Left forelimb (tissue), 1 donor: ENCODE measurements around the gene POLR3K.
"Not testable (repeated sequence)": the region's sequence is repeated elsewhere in the genome, so short reads cannot be mapped to it uniquely, and the experiment has no call there.

Experiments
- DNase-seq: peaks from one replicate; pipeline ENCODE4 v3.0.0-alpha.2; 2018; ENCODE audit warnings: low spot score

POLR3K gene

GRCh38 chr16:42691-43090, 10.7 kb downstream of the POLR3K start:
- no peak for DNase-seq

GRCh38 chr16:42069-42457, 11.3 kb downstream of the POLR3K start:
- no peak for DNase-seq

DNA sequence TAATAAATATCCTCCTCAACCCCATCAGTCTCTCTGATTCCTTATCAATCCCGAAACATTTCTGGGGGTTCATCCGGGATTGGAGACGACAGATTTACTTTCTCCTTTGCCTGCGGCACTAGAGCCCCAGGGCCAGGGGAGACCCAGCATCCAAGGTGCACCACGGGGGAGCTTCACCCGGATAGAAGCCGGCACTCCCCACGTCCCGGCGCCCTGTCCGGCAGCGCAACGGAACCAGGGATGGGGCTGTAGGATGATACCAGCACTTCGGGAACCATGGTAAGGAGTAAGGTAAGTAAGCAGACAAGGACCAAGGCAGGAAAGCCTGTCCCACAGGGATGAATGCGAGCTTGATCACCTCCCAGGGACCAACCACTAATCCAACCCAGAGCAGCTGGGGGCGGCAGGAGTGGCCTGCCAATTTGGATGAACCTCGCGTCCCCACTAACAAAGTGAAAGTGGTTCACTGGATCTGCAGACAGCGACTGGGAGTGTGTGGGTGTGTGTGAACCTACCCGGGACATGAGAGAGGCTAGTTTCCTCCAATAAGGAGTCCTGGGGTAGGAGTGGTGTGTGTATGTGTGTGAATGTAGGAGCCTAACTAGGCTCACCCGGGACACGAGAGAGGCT, 11.9 kb downstream of the POLR3K start:
- DNase-seq: no peak

GRCh38 chr16:38941-39892, 14.2 kb downstream of the POLR3K start:
- no peak for DNase-seq

DNA sequence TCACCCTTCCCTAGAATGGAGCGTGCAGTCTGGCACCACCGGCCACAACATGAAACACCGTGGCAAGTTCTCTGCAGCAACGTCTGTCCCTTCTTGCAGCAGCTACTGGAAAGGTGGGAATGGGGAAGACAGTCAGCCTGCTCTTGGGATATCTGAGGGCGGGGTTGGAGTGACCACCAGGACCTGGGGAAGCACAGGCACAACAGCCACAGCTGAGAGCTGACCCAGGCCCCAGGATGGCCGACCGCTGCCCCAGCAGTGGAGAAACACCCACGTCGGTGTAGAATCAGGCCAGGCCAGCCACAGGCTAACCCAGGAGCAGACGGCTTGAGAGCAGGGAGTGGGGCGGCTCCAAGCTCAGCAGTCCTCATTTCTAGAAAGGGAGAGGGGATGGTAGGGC, 15.2 kb downstream of the POLR3K start:
- DNase-seq: not testable (repeated sequence)

GRCh38 chr16:37511-37910, 15.9 kb downstream of the POLR3K start:
- DNase-seq: peak; percentile 37

- DNase-seq: peak; percentile 46
Measured at GRCh38 chr16:36336-36984, 16.9 kb downstream of the POLR3K start.

DNA sequence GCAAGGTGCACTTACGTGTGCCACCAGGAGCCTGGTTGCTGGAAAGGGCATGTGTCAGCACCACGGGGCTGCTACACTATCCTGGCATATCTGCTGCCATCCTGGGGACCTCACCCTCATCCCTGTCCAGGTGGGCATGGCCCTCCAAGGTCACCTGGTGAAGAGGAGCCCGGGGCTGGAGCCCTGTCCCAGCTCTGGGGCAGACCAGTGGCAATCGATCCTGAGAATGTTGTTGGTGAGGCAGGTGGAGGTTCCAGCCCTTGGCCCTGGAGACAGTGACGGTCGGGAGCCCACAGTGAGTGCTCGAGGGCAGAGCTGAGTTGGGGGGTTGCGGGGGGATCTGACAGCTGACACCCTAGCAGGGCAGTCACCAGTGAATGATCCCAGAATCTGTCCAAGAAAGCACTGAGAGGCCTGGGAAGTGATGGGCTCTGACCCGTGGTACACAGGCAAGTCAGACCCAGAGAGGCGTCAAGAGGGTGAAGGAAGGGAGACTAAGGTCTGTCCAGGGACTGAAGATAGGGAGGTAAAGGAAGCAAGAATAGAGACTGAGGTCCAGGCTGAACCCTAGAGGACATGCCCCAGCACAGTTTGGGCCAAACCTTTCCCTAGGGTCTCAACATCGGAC, 17.6 kb downstream of the POLR3K start:
- peak; percentile 56 for DNase-seq

- peak; percentile 49 for DNase-seq
Measured at GRCh38 chr16:35011-35677, 18.3 kb downstream of the POLR3K start.

DNA sequence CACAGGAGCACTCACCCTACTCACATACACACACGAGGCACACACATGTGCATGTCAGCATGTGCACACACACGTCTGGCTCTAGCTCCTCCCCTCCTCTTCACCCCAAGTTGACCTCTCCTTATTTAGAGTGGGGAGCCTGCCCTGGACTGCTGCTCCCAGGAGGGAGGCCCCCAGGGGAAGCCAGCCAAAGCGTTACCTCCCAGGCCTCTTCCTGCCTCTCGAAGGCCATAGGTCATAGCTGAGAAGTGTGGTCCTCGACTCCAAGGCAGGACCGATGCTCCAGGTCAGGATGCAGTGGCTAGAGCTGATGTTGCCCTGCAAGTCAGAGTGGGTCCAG, 18.8 kb downstream of the POLR3K start:
- DNase-seq: no peak

- DNase-seq: peak; percentile 34
Measured at GRCh38 chr16:33877-34647, 19.3 kb downstream of the POLR3K start.

DNA sequence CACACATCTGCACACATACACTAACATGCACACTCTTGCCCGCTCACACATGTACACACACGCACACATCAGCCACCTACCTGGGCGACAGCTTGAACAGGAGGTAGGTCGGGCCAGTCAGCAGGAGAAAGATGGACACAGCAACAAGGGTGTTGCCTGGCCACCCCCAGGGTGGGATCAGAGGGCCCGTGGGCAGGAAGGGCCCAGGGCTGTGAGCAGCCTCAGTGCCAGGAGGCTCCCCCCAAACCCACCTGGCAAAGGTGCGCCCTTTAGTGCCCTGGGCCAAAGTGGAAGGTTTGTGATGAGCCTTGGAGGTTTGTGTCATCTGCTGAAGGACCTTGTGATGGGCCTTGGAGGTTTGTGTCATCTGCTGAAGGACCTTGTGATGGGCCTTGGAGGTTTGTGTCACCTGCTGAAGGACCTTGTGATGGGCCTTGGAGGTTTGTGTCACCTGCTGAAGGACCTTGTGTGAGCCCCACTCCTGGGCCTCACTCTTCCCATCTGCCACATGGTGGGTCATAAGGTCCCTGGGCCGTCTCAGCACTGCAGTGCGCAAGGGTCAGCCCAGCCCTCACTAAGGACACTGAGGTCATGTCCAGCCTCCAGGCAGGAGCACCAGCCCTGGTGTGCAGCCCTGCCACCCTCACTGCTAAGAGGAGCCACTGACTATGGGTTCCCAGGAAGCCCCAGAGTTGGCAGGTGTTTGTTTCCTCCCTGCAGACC, 20.1 kb downstream of the POLR3K start:
- DNase-seq: peak; percentile 25

GRCh38 chr16:30627-31026, 22.8 kb downstream of the POLR3K start:
- DNase-seq: not testable (repeated sequence)

- DNase-seq: not testable (repeated sequence)
Measured at GRCh38 chr16:25926-26348, 27.5 kb downstream of the POLR3K start.

DNA sequence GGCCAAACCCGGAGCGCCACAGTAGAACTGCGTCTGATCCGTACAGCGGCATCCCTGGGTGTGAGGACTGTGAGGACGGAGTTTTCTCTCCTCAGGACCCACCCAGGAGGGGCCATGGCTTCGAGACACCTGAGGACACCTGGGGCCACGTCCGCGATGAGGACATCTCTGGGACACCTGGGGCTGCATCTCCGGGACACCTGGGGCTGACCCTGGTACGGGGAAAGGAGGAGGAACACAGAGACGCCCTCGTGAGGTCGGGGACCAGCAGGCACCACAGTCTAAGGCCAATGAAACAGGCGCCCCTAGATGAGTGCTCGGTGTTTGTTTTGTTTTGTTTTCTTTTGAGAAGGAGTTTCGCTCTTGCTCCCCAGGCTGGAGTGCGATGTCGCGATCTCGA, 29.3 kb downstream of the POLR3K start:
- not testable (repeated sequence) for DNase-seq

DNA sequence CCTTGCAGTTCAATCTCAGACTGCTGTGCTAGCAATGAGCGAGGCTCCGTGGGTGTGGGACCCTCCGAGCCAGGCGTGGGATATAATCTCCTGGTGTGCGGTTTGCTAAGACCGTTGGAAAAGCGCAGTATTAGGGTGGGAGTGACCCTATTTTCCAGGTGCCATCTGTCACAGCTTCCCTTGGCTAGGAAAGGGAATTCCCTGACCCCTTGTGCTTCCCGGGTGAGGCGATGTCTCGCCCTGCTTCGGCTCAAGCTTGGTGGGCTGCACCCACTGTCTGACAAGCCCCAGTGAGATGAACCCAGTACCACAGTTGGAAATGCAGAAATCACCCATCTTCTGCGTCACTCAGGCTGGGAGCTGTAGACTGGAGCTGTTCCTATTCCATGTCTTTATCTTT, 32.5 kb downstream of the POLR3K start:
- not testable (repeated sequence) for DNase-seq

DNA sequence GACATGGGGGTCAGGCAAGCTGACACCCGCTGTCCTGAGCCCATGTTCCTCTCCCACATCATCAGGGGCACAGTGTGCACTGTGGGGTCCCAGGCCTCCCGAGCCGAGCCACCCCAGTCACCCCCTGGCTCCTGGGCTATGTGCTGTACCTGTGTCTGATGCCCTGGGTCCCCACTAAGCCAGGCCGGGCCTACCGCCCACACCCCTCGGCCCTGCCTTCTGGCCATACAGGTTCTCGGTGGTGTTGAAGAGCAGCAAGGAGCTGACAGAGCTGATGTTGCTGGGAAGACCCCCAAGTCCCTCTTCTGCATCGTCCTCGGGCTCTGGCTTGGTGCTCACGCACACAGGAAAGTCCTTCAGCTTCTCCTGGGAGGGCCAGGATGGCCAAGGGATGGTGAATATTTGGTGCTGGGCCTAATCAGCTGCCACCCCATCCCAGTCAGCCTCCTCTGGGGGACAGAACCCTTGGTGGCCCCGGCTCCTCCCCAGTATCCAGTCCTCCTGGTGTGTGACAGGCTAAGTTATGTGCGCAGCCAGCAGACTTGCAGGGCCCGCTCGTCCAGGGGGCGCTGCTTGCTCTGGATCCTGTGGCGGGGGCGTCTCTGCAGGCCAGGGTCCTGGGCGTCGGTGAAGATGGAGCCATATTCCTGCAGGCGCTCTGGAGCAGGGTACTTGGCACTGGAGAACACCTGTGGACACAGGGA, 36.2 kb downstream of the POLR3K start:
- DNase-seq: not testable (repeated sequence)

DNA sequence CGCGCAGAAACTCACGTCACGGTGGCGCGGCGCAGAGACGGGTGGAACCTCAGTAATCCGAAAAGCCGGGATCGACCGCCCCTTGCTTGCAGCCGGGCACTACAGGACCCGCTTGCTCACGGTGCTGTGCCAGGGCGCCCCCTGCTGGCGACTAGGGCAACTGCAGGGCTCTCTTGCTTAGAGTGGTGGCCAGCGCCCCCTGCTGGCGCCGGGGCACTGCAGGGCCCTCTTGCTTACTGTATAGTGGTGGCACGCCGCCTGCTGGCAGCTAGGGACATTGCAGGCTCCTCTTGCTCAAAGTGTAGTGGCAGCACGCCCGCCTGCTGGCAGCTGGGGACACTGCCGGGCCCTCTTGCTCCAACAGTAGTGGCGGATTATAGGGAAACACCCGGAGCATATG, 42.6 kb downstream of the POLR3K start:
- DNase-seq: not testable (repeated sequence)

DNA sequence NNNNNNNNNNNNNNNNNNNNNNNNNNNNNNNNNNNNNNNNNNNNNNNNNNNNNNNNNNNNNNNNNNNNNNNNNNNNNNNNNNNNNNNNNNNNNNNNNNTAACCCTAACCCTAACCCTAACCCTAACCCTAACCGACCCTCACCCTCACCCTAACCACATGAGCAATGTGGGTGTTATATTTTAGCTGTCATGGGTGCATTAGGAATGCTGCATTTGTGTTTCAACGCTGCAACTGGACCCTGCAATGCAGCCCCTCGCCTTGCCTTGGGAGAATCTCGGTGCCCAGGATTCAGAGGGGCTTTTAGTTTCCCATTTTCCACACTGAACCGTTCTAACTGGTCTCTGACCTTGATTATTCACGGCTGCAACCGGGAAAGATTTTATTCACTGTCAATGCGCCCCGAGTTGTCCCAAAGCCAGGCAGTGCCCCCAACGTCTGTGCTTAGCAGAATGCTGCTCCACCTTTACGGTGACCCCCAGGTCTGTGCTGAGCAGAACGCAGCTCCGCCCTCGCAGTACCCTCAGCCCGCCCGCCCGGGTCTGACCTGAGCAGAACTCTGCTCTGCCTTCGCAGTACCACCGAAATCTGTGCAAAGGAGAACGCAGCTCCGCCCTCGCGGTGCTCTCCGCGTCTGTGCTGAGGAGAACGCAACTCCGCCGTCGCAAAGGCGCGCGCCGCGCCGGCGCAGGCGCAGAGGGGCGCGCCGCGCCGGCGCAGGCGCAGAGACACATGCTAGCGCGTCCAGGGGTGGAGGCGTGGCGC, 43.3 kb downstream of the POLR3K start:
- peak; percentile 9 for DNase-seq
